H1 (cell line): ENCODE measurements around the gene DPF3. TPM values are rescaled to one million over a fixed set of nuclear protein-coding genes. Genes with fewer than 3 reads are reported as not detected.

ENCODE experiments used
- CTCF ChIA-PET: fragments of 300-600 bp; sonication (Branson Sonifier 250); formaldehyde crosslinking; loops from one replicate; lab custom pipeline; 2021; ENCODE audit not compliant: partially characterized antibody; lab: Charles Lee
- POLR2A ChIA-PET: fragments of 300-600 bp; sonication (Branson Sonifier 250); formaldehyde crosslinking; loops from one replicate; lab custom pipeline; 2021; ENCODE audit warnings: inconsistent platforms; ENCODE audit not compliant: partially characterized antibody; lab: Charles Lee
- DNase-seq, 2 experiments: peaks; one replicate each; pipeline versions ENCODE4 v3.0.0 to v3.0.0-alpha.2; 2010 to 2022; ENCODE audit warnings: low spot score in 2 of 2, low read depth in 1 of 2, mixed read lengths in 1 of 2
- FAIRE-seq: peaks from 2 replicates; lab custom pipeline; 2011; peaks lifted over from hg19 to GRCh38; lab: Jason Lieb, UNC
- H2AFZ ChIP-seq: 2 replicates; pipeline ENCODE4 v1.8.1; 2012; ENCODE audit warnings: low read length, inconsistent platforms
- H2AK5ac ChIP-seq: 2 replicates; pipeline ENCODE4 v1.6.1; 2013; ENCODE audit warnings: low read depth, low read length
- H2BK120ac ChIP-seq: replicated peaks from 2 replicates; pipeline ENCODE3; 2013; ENCODE audit warnings: low read depth, low read length, inconsistent platforms
- H2BK12ac ChIP-seq: 2 replicates; pipeline ENCODE4 v1.6.1; 2013; ENCODE audit warnings: low read depth, low read length
- H2BK15ac ChIP-seq: 2 replicates; pipeline ENCODE4 v1.6.1; 2013; ENCODE audit warnings: low read length
- H2BK20ac ChIP-seq: 2 replicates; pipeline ENCODE4 v1.6.1; 2013; ENCODE audit warnings: low read length
- H2BK5ac ChIP-seq: 2 replicates; pipeline ENCODE4 v1.6.1; 2013; ENCODE audit warnings: low read depth, low read length
- H3K14ac ChIP-seq: 2 replicates; pipeline ENCODE4 v1.6.1; 2013; ENCODE audit warnings: inconsistent platforms; ENCODE audit not compliant: insufficient read length
- H3K18ac ChIP-seq: 2 replicates; pipeline ENCODE4 v1.6.1; 2013; ENCODE audit warnings: low read length; ENCODE audit errors: extremely low read depth
- H3K23ac ChIP-seq: 2 replicates; pipeline ENCODE4 v1.6.1; 2013; ENCODE audit warnings: inconsistent platforms; ENCODE audit not compliant: insufficient read length
- H3K23me2 ChIP-seq: 2 replicates; pipeline ENCODE4 v1.6.1; 2013; ENCODE audit warnings: low read depth, low read length
- H3K27ac ChIP-seq: 2 replicates; pipeline ENCODE4 v1.6.1; 2011; ENCODE audit warnings: low read depth, low read length, inconsistent platforms
- H3K27me3 ChIP-seq, 4 experiments: replicated peaks in 1 of 4; 1 replicate in 1 of 4; 2 replicates in 3 of 4; pipeline versions ENCODE4 v1.6.1 to v1.8.1; 2011 to 2013; ENCODE audit warnings: low read length in 3 of 4, mild to moderate bottlenecking in 3 of 4, inconsistent platforms in 2 of 4, mixed read lengths in 2 of 4, moderate library complexity in 1 of 4; ENCODE audit not compliant: control insufficient read depth in 3 of 4, insufficient read depth in 3 of 4; ENCODE audit errors: extremely low read depth in 1 of 4
- H3K36me3 ChIP-seq, 4 experiments: 2 replicates each; pipeline versions ENCODE4 v1.6.1 to v1.8.1; 2011 to 2013; ENCODE audit warnings: mild to moderate bottlenecking in 4 of 4, low read length in 3 of 4, moderate library complexity in 2 of 4, control low read depth in 1 of 4, inconsistent platforms in 1 of 4; ENCODE audit not compliant: insufficient read depth in 4 of 4, control insufficient read depth in 2 of 4
- H3K4ac ChIP-seq: replicated peaks from 2 replicates; pipeline ENCODE3; 2013; ENCODE audit warnings: low read length, low read depth, mixed read lengths, inconsistent platforms; ENCODE audit not compliant: insufficient read length
- H3K4me1 ChIP-seq, 4 experiments: replicated peaks in 1 of 4; 1 replicate in 1 of 4; 2 replicates in 3 of 4; pipeline versions ENCODE4 v1.6.1 to v1.8.1; 2011 to 2013; ENCODE audit warnings: low read length in 3 of 4, inconsistent platforms in 2 of 4, mixed read lengths in 1 of 4; ENCODE audit not compliant: insufficient read depth in 4 of 4, control insufficient read depth in 3 of 4
- H3K4me2 ChIP-seq, 2 experiments: 2 replicates each; pipeline versions ENCODE4 v1.6.1 to v1.8.1; 2011 to 2013; ENCODE audit warnings: low read depth in 2 of 2, low read length in 2 of 2, control low read depth in 1 of 2, inconsistent platforms in 1 of 2, mild to moderate bottlenecking in 1 of 2; ENCODE audit not compliant: insufficient read depth in 1 of 2
- H3K4me3 ChIP-seq, 4 experiments: fragments of 200-600, 300-600 bp in 1 of 4; sonication (generic), shearing (Covaris generic), sonication (Bioruptor Twin) in 1 of 4; 2 replicates each; pipeline versions ENCODE4 v1.5.1 to v1.8.1; 2011 to 2016; ENCODE audit warnings: low read length in 4 of 4, low read depth in 3 of 4, control low read depth in 2 of 4, inconsistent platforms in 2 of 4, mild to moderate bottlenecking in 2 of 4, mixed read lengths in 1 of 4, moderate library complexity in 1 of 4; ENCODE audit not compliant: insufficient read depth in 2 of 4; ENCODE audit errors: extremely low read depth in 1 of 4
- H3K56ac ChIP-seq: replicated peaks from 2 replicates; pipeline ENCODE3; 2013; ENCODE audit warnings: low read depth, mild to moderate bottlenecking, mixed read lengths, low read length, inconsistent platforms; ENCODE audit not compliant: insufficient read length
- H3K79me1 ChIP-seq: 2 replicates; pipeline ENCODE4 v1.6.1; 2013; ENCODE audit warnings: low read depth, low read length, control low read depth
- H3K79me2 ChIP-seq, 2 experiments: 2 replicates each; pipeline versions ENCODE4 v1.6.1 to v1.8.1; 2012 to 2013; ENCODE audit warnings: low read length in 2 of 2, mild to moderate bottlenecking in 2 of 2, inconsistent platforms in 1 of 2; ENCODE audit not compliant: insufficient read depth in 2 of 2, control insufficient read depth in 1 of 2
- H3K9ac ChIP-seq, 4 experiments: replicated peaks in 1 of 4; 1 replicate in 1 of 4; 2 replicates in 3 of 4; pipeline versions ENCODE4 v1.6.1 to v1.8.1; 2011 to 2013; ENCODE audit warnings: low read depth in 3 of 4, low read length in 3 of 4, control low read depth in 2 of 4, mild to moderate bottlenecking in 2 of 4, moderate library complexity in 2 of 4, inconsistent platforms in 1 of 4; ENCODE audit errors: extremely low read depth in 1 of 4
- H3K9me3 ChIP-seq, 2 experiments: 2 replicates each; pipeline versions ENCODE4 v1.6.1 to v1.8.1; 2012 to 2013; ENCODE audit warnings: mild to moderate bottlenecking in 2 of 2, moderate library complexity in 2 of 2, control low read depth in 1 of 2, inconsistent platforms in 1 of 2, low read depth in 1 of 2, low read length in 1 of 2, mixed read lengths in 1 of 2; ENCODE audit not compliant: insufficient read depth in 2 of 2
- H4K20me1 ChIP-seq, 2 experiments: replicated peaks in 1 of 2; 2 replicates each; pipeline versions ENCODE3 to v1.8.1; 2011 to 2013; ENCODE audit warnings: inconsistent platforms in 2 of 2, low read length in 2 of 2, mild to moderate bottlenecking in 1 of 2; ENCODE audit not compliant: insufficient read depth in 2 of 2, control insufficient read depth in 1 of 2
- H4K5ac ChIP-seq: 2 replicates; pipeline ENCODE4 v1.6.1; 2013; ENCODE audit warnings: low read length, low read depth, mixed read lengths, inconsistent platforms; ENCODE audit not compliant: insufficient read length
- H4K8ac ChIP-seq: 2 replicates; pipeline ENCODE4 v1.8.0; 2013; ENCODE audit warnings: mild to moderate bottlenecking, moderate library complexity, low read length, inconsistent platforms; ENCODE audit not compliant: insufficient read depth; ENCODE audit errors: extremely low read depth
- H4K91ac ChIP-seq: replicated peaks from 2 replicates; pipeline ENCODE3; 2013; ENCODE audit warnings: low read length, mixed read lengths, inconsistent platforms; ENCODE audit not compliant: insufficient read length
- ATF3 ChIP-seq: IDR thresholded peaks from 2 replicates; pipeline ENCODE4 v1.6.1; 2011; ENCODE audit warnings: low read depth, mild to moderate bottlenecking, low read length; ENCODE audit not compliant: insufficient read depth
- EP300 ChIP-seq, 2 experiments: IDR thresholded peaks; 1 replicate in 1 of 2; 2 replicates in 1 of 2; pipeline ENCODE4 v1.6.1; 2011 to 2012; ENCODE audit warnings: low read depth in 2 of 2, low read length in 2 of 2, mild to moderate bottlenecking in 2 of 2, borderline replicate concordance in 1 of 2, inconsistent platforms in 1 of 2, moderate library complexity in 1 of 2
- GTF2F1 ChIP-seq: IDR thresholded peaks from 2 replicates; pipeline ENCODE4 v1.6.1; 2012; ENCODE audit warnings: low read depth, low read length, improper control_type of control experiment, borderline replicate concordance
- HDAC2 ChIP-seq, 2 experiments: fragments of 300-600 bp in 1 of 2; sonication (generic) in 1 of 2; IDR thresholded peaks; 2 replicates each; pipeline ENCODE4 v1.6.1; 2011 to 2012; ENCODE audit warnings: low read depth in 2 of 2, low read length in 2 of 2, mild to moderate bottlenecking in 2 of 2, moderate library complexity in 2 of 2, borderline replicate concordance in 1 of 2, inconsistent platforms in 1 of 2
- RAD21 ChIP-seq, 2 experiments: IDR thresholded peaks in 1 of 2; conservative IDR thresholded peaks in 1 of 2; 2 replicates each; pipeline ENCODE4 v1.6.1; 2011; ENCODE audit warnings: low read depth in 2 of 2, low read length in 2 of 2, improper control_type of control experiment in 1 of 2, inconsistent platforms in 1 of 2, mild to moderate bottlenecking in 1 of 2, moderate library complexity in 1 of 2
- SP1 ChIP-seq: IDR thresholded peaks from 2 replicates; pipeline ENCODE4 v1.6.1; 2011; ENCODE audit warnings: low read depth, low read length
- YY1 ChIP-seq: IDR thresholded peaks from 2 replicates; pipeline ENCODE4 v1.6.1; 2011; ENCODE audit warnings: low read depth, mild to moderate bottlenecking, low read length
- WGBS, 2 experiments: shearing (Covaris generic) in 1 of 2; methylation state at CpG; one replicate each; pipeline versions ENCODE4 v1.1.6 to v1.1.7; 2013 to 2015; ENCODE audit warnings: low lambda C conversion rate in 2 of 2, mixed read lengths in 2 of 2, inconsistent platforms in 1 of 2, low coverage in 1 of 2, missing lambda C conversion rate in 1 of 2; ENCODE audit not compliant: insufficient replicate concordance in 2 of 2, insufficient coverage in 1 of 2, insufficient read length in 1 of 2; ENCODE audit errors: extremely low coverage in 1 of 2, missing lambda C conversion rate in 1 of 2; 5-methylcytosine and 5-hydroxymethylcytosine counted together
- polyA plus RNA-seq, 7 experiments: library from polyadenylated mRNA; depleted of rRNA in 3 of 7; stranded (reverse) in 5 of 7; unstranded in 2 of 7; fragments of >200 nt in 5 of 7; fragments of 200-250 nt in 2 of 7; gene quantifications; 1 replicate in 5 of 7; 2 replicates in 1 of 7; 4 replicates in 1 of 7; pipeline versions ENCODE4 v1.2.1 to v1.2.3, GENCODE V29; 2011 to 2013; ENCODE audit warnings: missing spikeins in 2 of 7, mixed read lengths in 2 of 7
- total RNA-seq: library from RNA; stranded (reverse); fragmentation: NEBNext Ultra II Directional; extraction: Animal tissue kit (Norgen Biotek cat#: 25700); gene quantifications from 2 replicates; pipeline ENCODE4 v1.2.1, GENCODE V29; 2021

Gene DPF3
- total and polyA plus RNA-seq, 2 of the 8 experiments (the other 6 are each of a cell fraction or from before 2014, with no cell fraction given), result 0.19 TPM; not detected in 1

GRCh38 chr14:72598306-72598705, 295.6 kb downstream of the DPF3 start:
- no peak overlapping the region for H3K4me3 ChIP-seq
- ChIA-PET CTCF (interaction anchor here (0.7 to 1.8 kb wide), 3 partner anchors 39 to 307 kb away, joined by 3 to 4 read pairs (median 4); no protein-coding TSS in a partner anchor), POLR2A (no interaction called here)
- no peaks in the 10 kb centered on the region for H3K27me3 ChIP-seq
- no peak overlapping the region for H3K56ac ChIP-seq
- no peak overlapping the region for H2BK120ac ChIP-seq
- no peak overlapping the region for H3K4ac ChIP-seq
- WGBS, 2 experiments, result 95% methylated on average over 5 of the region's 5 CpGs; no CpG with 5 or more reads in 1 of the 2 experiments
- no peak overlapping the region for H4K8ac ChIP-seq
- H3K9ac ChIP-seq, result no peak overlapping the region
- no peak overlapping the region for H3K18ac ChIP-seq
- H4K5ac ChIP-seq, result no peak overlapping the region
- no peaks in the 10 kb centered on the region for H3K79me2 ChIP-seq
- peaks cover 2 to 11% (median 8%) of the 10 kb centered on the region in 4 experiments for H3K4me1 ChIP-seq
- H4K91ac ChIP-seq, result peak overlapping the region; percentile 12
- no peak overlapping the region for H2BK12ac ChIP-seq
- no peak overlapping the region for H3K23ac ChIP-seq
- H3K4me2 ChIP-seq, result no peak overlapping the region
- H3K23me2 ChIP-seq, result no peaks in the 10 kb centered on the region
- no peak overlapping the region for H2BK15ac ChIP-seq
- H2BK20ac ChIP-seq, result no peak overlapping the region
- H3K9me3 ChIP-seq, result no peaks in the 10 kb centered on the region
- H2AFZ ChIP-seq, result no peak overlapping the region
- H2BK5ac ChIP-seq, result no peak overlapping the region
- H3K36me3 ChIP-seq, result no peaks in the 10 kb centered on the region
- H3K79me1 ChIP-seq, result no peaks in the 10 kb centered on the region
- H2AK5ac ChIP-seq, result no peak overlapping the region
- no peak for TF ChIP-seq YY1
- no peak for TF ChIP-seq RAD21 (IDR thresholded peaks at IDR 0.05 in 1 of 2, conservative IDR thresholded peaks at IDR 0.05 in 1 of 2; ENCODE audit: low read depth in 2 of 2, low read length in 2 of 2)
- no peak for TF ChIP-seq GTF2F1
- TF ChIP-seq ATF3, result no peak
- no peak for TF ChIP-seq HDAC2 (IDR thresholded peaks at IDR 0.05; ENCODE audit: borderline replicate concordance in 1 of 2, low read depth in 2 of 2, low read length in 2 of 2)
- no peak for TF ChIP-seq SP1
- no peak for TF ChIP-seq EP300 (IDR thresholded peaks at IDR 0.05; ENCODE audit: borderline replicate concordance in 1 of 2, low read depth in 2 of 2, low read length in 2 of 2)
- no peak for FAIRE-seq
- DNase-seq, result no peak
- H3K14ac ChIP-seq, result no peak overlapping the region
- H3K27ac ChIP-seq, result no peak overlapping the region
- no peaks in the 10 kb centered on the region for H4K20me1 ChIP-seq
